HG03103 (cell line): ENCODE results near the gene ECT2.
A peak's percentile ranks its signal among the peaks of the same experiment; 100 is the strongest.
"Not testable (repeated sequence)": the region's sequence is repeated elsewhere in the genome, so short reads cannot be mapped to it uniquely, and the experiment has no call there.

Source experiments
- ATAC-seq: cut with Tn5 transposase; IDR thresholded peaks from one replicate; pipeline ENCODE4 v1.9.1; 2021; ENCODE audit warnings: low read depth; ENCODE audit not compliant: unreplicated experiment

Gene ECT2

GRCh38 chr3:172808969-172809546 is 58.5 kb downstream of the ECT2 start:
- no peak for ATAC-seq

- no peak for ATAC-seq
Observed at GRCh38 chr3:172811099-172811498, 60.6 kb downstream of the ECT2 start.

- ATAC-seq: no peak
Observed at GRCh38 chr3:172813462-172813861, 62.9 kb downstream of the ECT2 start.

- ATAC-seq: no peak
Observed at GRCh38 chr3:172814738-172815137, 64.2 kb downstream of the ECT2 start.

GRCh38 chr3:172815857-172816256 is 65.3 kb downstream of the ECT2 start:
- no peak for ATAC-seq

- no peak for ATAC-seq
Observed at GRCh38 chr3:172816281-172816680, 65.8 kb downstream of the ECT2 start.

- ATAC-seq: no peak
Observed at GRCh38 chr3:172816968-172817367, 66.4 kb downstream of the ECT2 start.

GRCh38 chr3:172820492-172820891 is 70.0 kb downstream of the ECT2 start:
- no peak for ATAC-seq

- no peak for ATAC-seq
Observed at GRCh38 chr3:172824229-172824628, 73.7 kb downstream of the ECT2 start.

GRCh38 chr3:172827231-172827630 is 76.7 kb downstream of the ECT2 start:
- ATAC-seq: not testable (repeated sequence)

- no peak for ATAC-seq
Observed at GRCh38 chr3:172832983-172833382, 82.5 kb downstream of the ECT2 start.

GRCh38 chr3:172836390-172836997 is 86.0 kb downstream of the ECT2 start:
- peak; percentile 65 for ATAC-seq

GRCh38 chr3:172839679-172840078 is 89.2 kb downstream of the ECT2 start:
- ATAC-seq: no peak

GRCh38 chr3:172840463-172840862 is 89.9 kb downstream of the ECT2 start:
- no peak for ATAC-seq

GRCh38 chr3:172840913-172841312 is 90.4 kb downstream of the ECT2 start:
- no peak for ATAC-seq

- no peak for ATAC-seq
Observed at GRCh38 chr3:172844428-172844827, 93.9 kb downstream of the ECT2 start.

GRCh38 chr3:172846103-172846561 is 95.6 kb downstream of the ECT2 start:
- peak; percentile 70 for ATAC-seq

- no peak for ATAC-seq
Observed at GRCh38 chr3:172846706-172847105, 96.2 kb downstream of the ECT2 start.

GRCh38 chr3:172847292-172847691 is 96.8 kb downstream of the ECT2 start:
- ATAC-seq: no peak

- ATAC-seq: no peak
Observed at GRCh38 chr3:172848910-172849309, 98.4 kb downstream of the ECT2 start.

- no peak for ATAC-seq
Observed at GRCh38 chr3:172853005-172853404, 102.5 kb downstream of the ECT2 start.

GRCh38 chr3:172853921-172854666 is 103.6 kb downstream of the ECT2 start:
- ATAC-seq: no peak
